H1 (cell line): ENCODE measurements around the gene LNX2. TPM values are rescaled to one million over a fixed set of nuclear protein-coding genes. Genes with fewer than 3 reads are reported as not detected.

Source experiments
- CEBPB ChIP-seq: IDR thresholded peaks from 2 replicates; pipeline ENCODE4 v1.6.1; 2012; ENCODE audit warnings: low read depth, low read length
- CREB1 ChIP-seq: IDR thresholded peaks from 2 replicates; pipeline ENCODE4 v1.6.1; 2012; ENCODE audit warnings: inconsistent platforms
- KDM5A ChIP-seq: fragments of 200-600 bp; IDR thresholded peaks from 2 replicates; pipeline ENCODE4 v1.7.1; 2012; ENCODE audit warnings: mild to moderate bottlenecking, low read length, inconsistent platforms, mixed read lengths
- SAP30 ChIP-seq: fragments of 300-600 bp; sonication (generic); IDR thresholded peaks from 2 replicates; pipeline ENCODE4 v1.7.1; 2012; ENCODE audit warnings: low read length, moderate library complexity, mild to moderate bottlenecking, inconsistent platforms; ENCODE audit not compliant: insufficient read depth, insufficient replicate concordance
- SIRT6 ChIP-seq: IDR thresholded peaks from one replicate; pipeline ENCODE4 v1.7.1; 2012; ENCODE audit warnings: low read length, inconsistent platforms
- SP1 ChIP-seq: IDR thresholded peaks from 2 replicates; pipeline ENCODE4 v1.6.1; 2011; ENCODE audit warnings: low read depth, low read length
- polyA plus RNA-seq, 7 experiments: library from polyadenylated mRNA; depleted of rRNA in 3 of 7; stranded (reverse) in 5 of 7; unstranded in 2 of 7; fragments of >200 nt in 5 of 7; fragments of 200-250 nt in 2 of 7; gene quantifications; 1 replicate in 5 of 7; 2 replicates in 1 of 7; 4 replicates in 1 of 7; pipeline versions ENCODE4 v1.2.1 to v1.2.3, GENCODE V29; 2011 to 2013; ENCODE audit warnings: missing spikeins in 2 of 7, mixed read lengths in 2 of 7
- total RNA-seq: library from RNA; stranded (reverse); fragmentation: NEBNext Ultra II Directional; extraction: Animal tissue kit (Norgen Biotek cat#: 25700); gene quantifications from 2 replicates; pipeline ENCODE4 v1.2.1, GENCODE V29; 2021
- TF ChIP-seq, protein P1 (sequence below): IDR thresholded peaks from 2 replicates; pipeline ENCODE4 v1.6.1; 2012; ENCODE audit warnings: inconsistent platforms

LNX2 gene
- total and polyA plus RNA-seq, 2 of the 8 experiments (the other 6 are each of a cell fraction or from before 2014, with no cell fraction given): 6.4 to 13.9 TPM

DNA sequence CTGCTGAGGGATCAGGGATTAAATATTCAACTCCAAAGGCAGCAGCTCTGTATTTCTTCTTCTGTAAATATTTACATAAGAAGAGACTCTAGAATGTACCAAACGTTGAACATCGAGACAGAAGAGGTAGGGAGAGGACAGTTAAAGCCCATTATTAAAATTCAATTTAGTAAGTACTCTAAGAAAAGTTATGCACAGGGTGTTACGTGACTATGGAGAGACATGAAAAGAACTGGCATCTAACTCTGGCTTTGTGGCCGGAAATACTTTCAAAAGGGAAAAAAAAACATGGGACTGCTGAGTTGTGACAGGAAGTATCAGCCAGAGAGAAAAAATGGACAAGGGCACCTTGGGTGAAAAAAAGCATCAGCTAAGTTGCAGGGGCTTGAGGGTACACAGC, 36.7 kb downstream of the LNX2 start (continued):
- no peak for TF ChIP-seq SP1
- TF ChIP-seq SAP30: no peak
- no peak for TF ChIP-seq KDM5A
- no peak for TF ChIP-seq CEBPB
- no peak for TF ChIP-seq CREB1
- TF ChIP-seq SIRT6: no peak
- TF ChIP-seq, protein P1, sequence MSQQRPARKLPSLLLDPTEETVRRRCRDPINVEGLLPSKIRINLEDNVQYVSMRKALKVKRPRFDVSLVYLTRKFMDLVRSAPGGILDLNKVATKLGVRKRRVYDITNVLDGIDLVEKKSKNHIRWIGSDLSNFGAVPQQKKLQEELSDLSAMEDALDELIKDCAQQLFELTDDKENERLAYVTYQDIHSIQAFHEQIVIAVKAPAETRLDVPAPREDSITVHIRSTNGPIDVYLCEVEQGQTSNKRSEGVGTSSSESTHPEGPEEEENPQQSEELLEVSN: no peak
